Mesendoderm (in vitro differentiated cells): ENCODE data around the gene CASTOR2.
"Not testable (repeated sequence)": the region's sequence is repeated elsewhere in the genome, so short reads cannot be mapped to it uniquely, and the experiment has no call there.

Experiments
- DNase-seq: peaks from one replicate; pipeline ENCODE4 v3.0.0; 2013
- H2AK5ac ChIP-seq: 2 replicates; pipeline ENCODE4 v1.6.1; 2013; ENCODE audit warnings: low read length, inconsistent platforms
- H2BK120ac ChIP-seq: 2 replicates; pipeline ENCODE4 v1.6.1; 2013; ENCODE audit warnings: low read depth, mild to moderate bottlenecking, low read length, moderate library complexity, mixed read lengths
- H2BK15ac ChIP-seq: replicated peaks from 2 replicates; pipeline ENCODE4 v1.6.1; 2013; ENCODE audit warnings: low read depth, mild to moderate bottlenecking, moderate library complexity
- H2BK5ac ChIP-seq: 2 replicates; pipeline ENCODE4 v1.6.1; 2013; ENCODE audit warnings: low read length, inconsistent platforms
- H3K18ac ChIP-seq: 2 replicates; pipeline ENCODE4 v1.6.1; 2013; ENCODE audit warnings: mild to moderate bottlenecking, low read length, mixed read lengths
- H3K23ac ChIP-seq: one replicate; pipeline ENCODE4 v1.6.1; 2013; ENCODE audit warnings: low read length
- H3K27ac ChIP-seq: 2 replicates; pipeline ENCODE4 v1.5.1; 2013; ENCODE audit warnings: low read depth, mild to moderate bottlenecking, inconsistent platforms, low read length, moderate library complexity
- H3K27me3 ChIP-seq: 2 replicates; pipeline ENCODE4 v1.6.1; 2013; ENCODE audit warnings: low read length, control low read depth, mild to moderate bottlenecking, inconsistent platforms; ENCODE audit not compliant: insufficient read depth, poor library complexity
- H3K36me3 ChIP-seq: 2 replicates; pipeline ENCODE4 v1.6.1; 2013; ENCODE audit warnings: low read length, inconsistent platforms; ENCODE audit not compliant: control insufficient read depth, insufficient read depth
- H3K4ac ChIP-seq: one replicate; pipeline ENCODE4 v1.6.1; 2013; ENCODE audit warnings: low read depth, mild to moderate bottlenecking, low read length, moderate library complexity
- H3K4me1 ChIP-seq: 2 replicates; pipeline ENCODE4 v1.6.1; 2013; ENCODE audit warnings: low read depth, low read length, inconsistent platforms; ENCODE audit not compliant: control insufficient read depth
- H3K4me2 ChIP-seq: 2 replicates; pipeline ENCODE4 v1.6.1; 2013; ENCODE audit warnings: low read length
- H3K4me3 ChIP-seq: 2 replicates; pipeline ENCODE4 v1.5.1; 2013; ENCODE audit warnings: mild to moderate bottlenecking, low read length
- H3K56ac ChIP-seq: one replicate; pipeline ENCODE4 v1.6.1; 2013; ENCODE audit warnings: low read length
- H3K79me1 ChIP-seq: 2 replicates; pipeline ENCODE4 v1.6.1; 2013; ENCODE audit warnings: low read length, inconsistent platforms
- H3K79me2 ChIP-seq: 2 replicates; pipeline ENCODE4 v1.6.1; 2013; ENCODE audit warnings: mild to moderate bottlenecking, low read length; ENCODE audit not compliant: control insufficient read depth, insufficient read depth
- H3K9ac ChIP-seq: 2 replicates; pipeline ENCODE4 v1.6.1; 2013; ENCODE audit warnings: low read length, inconsistent platforms
- H4K5ac ChIP-seq: one replicate; pipeline ENCODE4 v1.6.1; 2013; ENCODE audit warnings: low read length
- H4K8ac ChIP-seq: one replicate; pipeline ENCODE4 v1.6.1; 2013; ENCODE audit warnings: low read depth, mild to moderate bottlenecking, control low read depth, low read length, moderate library complexity
- WGBS: extraction: QIAGEN DNeasy Blood & Tissue Kit; methylation state at CpG from one replicate; pipeline ENCODE4 v1.1.7; 2013; ENCODE audit warnings: low lambda C conversion rate, missing lambda C conversion rate; ENCODE audit not compliant: insufficient coverage; ENCODE audit errors: extremely low coverage; 5-methylcytosine and 5-hydroxymethylcytosine counted together

CASTOR2 gene

GRCh38 chr7:74997811-74998210, 33.3 kb downstream of the CASTOR2 start:
- not testable (repeated sequence) for H3K36me3 ChIP-seq, H3K23ac ChIP-seq
- WGBS = no CpG with 5 or more reads among the region's 8 CpGs

GRCh38 chr7:75001356-75001755, 36.9 kb downstream of the CASTOR2 start:
- not testable (repeated sequence) for H3K4me1 ChIP-seq, DNase-seq, H2AK5ac ChIP-seq, H2BK120ac ChIP-seq, H2BK15ac ChIP-seq, H2BK5ac ChIP-seq, H3K4ac ChIP-seq, H3K27me3 ChIP-seq, H3K23ac ChIP-seq, H3K27ac ChIP-seq, H3K36me3 ChIP-seq, H3K18ac ChIP-seq, H3K4me2 ChIP-seq, H4K5ac ChIP-seq, H3K56ac ChIP-seq, H3K79me1 ChIP-seq, H3K9ac ChIP-seq, H3K4me3 ChIP-seq, H4K8ac ChIP-seq
- WGBS = no CpG with 5 or more reads among the region's 8 CpGs
- H3K79me2 ChIP-seq = peaks cover 18% of the 10 kb centered on the region

More at GRCh38 chr7:74997811-74998210, 33.3 kb downstream of the CASTOR2 start:
- not testable (repeated sequence) for H3K4me2 ChIP-seq, H3K4ac ChIP-seq, H3K18ac ChIP-seq, H3K9ac ChIP-seq, H2BK15ac ChIP-seq, DNase-seq, H3K4me1 ChIP-seq, H2BK5ac ChIP-seq, H2BK120ac ChIP-seq, H3K56ac ChIP-seq, H4K5ac ChIP-seq, H3K4me3 ChIP-seq, H3K27me3 ChIP-seq, H2AK5ac ChIP-seq, H3K27ac ChIP-seq, H3K79me1 ChIP-seq, H4K8ac ChIP-seq
- peaks cover 16% of the 10 kb centered on the region for H3K79me2 ChIP-seq

- no peak overlapping the region for H4K5ac ChIP-seq
- no peak overlapping the region for H3K4me2 ChIP-seq
- no peak overlapping the region for H4K8ac ChIP-seq
- peaks cover 2% of the 10 kb centered on the region for H3K79me2 ChIP-seq
- no peak overlapping the region for H3K4me3 ChIP-seq
- no peak overlapping the region for H3K23ac ChIP-seq
- no CpG with 5 or more reads among the region's 2 CpGs for WGBS
- H2AK5ac ChIP-seq = no peak overlapping the region
- H3K4ac ChIP-seq = no peak overlapping the region
- H3K27me3 ChIP-seq = no peaks in the 10 kb centered on the region
- no peak overlapping the region for H2BK15ac ChIP-seq
- H3K36me3 ChIP-seq = no peaks in the 10 kb centered on the region
- H2BK5ac ChIP-seq = no peak overlapping the region
- H3K4me1 ChIP-seq = no peaks in the 10 kb centered on the region
- H3K79me1 ChIP-seq = peaks cover 6% of the 10 kb centered on the region
- no peak overlapping the region for H3K9ac ChIP-seq
- no peak for DNase-seq
- no peak overlapping the region for H3K27ac ChIP-seq
- no peak overlapping the region for H3K56ac ChIP-seq
- no peak overlapping the region for H2BK120ac ChIP-seq
- no peak overlapping the region for H3K18ac ChIP-seq
Measured at GRCh38 chr7:75010036-75010435, 45.5 kb downstream of the CASTOR2 start.

- no peak overlapping the region for H2BK15ac ChIP-seq
- H3K27me3 ChIP-seq = no peaks in the 10 kb centered on the region
- H3K79me2 ChIP-seq = no peaks in the 10 kb centered on the region
- no peak overlapping the region for H3K4me3 ChIP-seq
- no peak overlapping the region for H2AK5ac ChIP-seq
- H3K23ac ChIP-seq = no peak overlapping the region
- no peak overlapping the region for H3K4me2 ChIP-seq
- peaks cover 3% of the 10 kb centered on the region for H3K36me3 ChIP-seq
- H4K8ac ChIP-seq = no peak overlapping the region
- no peak overlapping the region for H2BK5ac ChIP-seq
- no peak overlapping the region for H3K4ac ChIP-seq
- H3K18ac ChIP-seq = no peak overlapping the region
- H3K9ac ChIP-seq = no peak overlapping the region
- no peak for DNase-seq
- no peak overlapping the region for H3K27ac ChIP-seq
- no CpG with 5 or more reads among the region's 18 CpGs for WGBS
- H3K79me1 ChIP-seq = no peaks in the 10 kb centered on the region
- H2BK120ac ChIP-seq = no peak overlapping the region
- no peak overlapping the region for H3K56ac ChIP-seq
- no peaks in the 10 kb centered on the region for H3K4me1 ChIP-seq
- H4K5ac ChIP-seq = no peak overlapping the region
Measured at GRCh38 chr7:75017832-75018231, 53.3 kb downstream of the CASTOR2 start.

GRCh38 chr7:75018570-75019364, 54.3 kb downstream of the CASTOR2 start:
- H3K36me3 ChIP-seq = peaks cover 3% of the 10 kb centered on the region
- H3K23ac ChIP-seq = no peak overlapping the region
- no peak for DNase-seq
- H2BK5ac ChIP-seq = no peak overlapping the region
- H4K5ac ChIP-seq = no peak overlapping the region
- no peaks in the 10 kb centered on the region for H3K4me1 ChIP-seq
- H3K79me1 ChIP-seq = no peaks in the 10 kb centered on the region
- no peak overlapping the region for H2BK15ac ChIP-seq
- no peak overlapping the region for H2AK5ac ChIP-seq
- no peak overlapping the region for H3K9ac ChIP-seq
- WGBS = no CpG with 5 or more reads among the region's 12 CpGs
- H3K79me2 ChIP-seq = no peaks in the 10 kb centered on the region
- H3K4ac ChIP-seq = no peak overlapping the region
- no peak overlapping the region for H4K8ac ChIP-seq
- no peak overlapping the region for H2BK120ac ChIP-seq
- no peak overlapping the region for H3K4me2 ChIP-seq
- no peak overlapping the region for H3K27ac ChIP-seq
- H3K27me3 ChIP-seq = no peaks in the 10 kb centered on the region
- H3K56ac ChIP-seq = no peak overlapping the region
- no peak overlapping the region for H3K4me3 ChIP-seq
- no peak overlapping the region for H3K18ac ChIP-seq

- Histone ChIP-seq H3K18ac (no peak overlapping the region), H2BK5ac (no peak overlapping the region), H2AK5ac (no peak overlapping the region), H3K4me2 (no peak overlapping the region), H3K27ac (no peak overlapping the region), H3K27me3 (no peaks in the 10 kb centered on the region), H3K4me1 (no peaks in the 10 kb centered on the region), H2BK120ac (no peak overlapping the region), H3K56ac (no peak overlapping the region), H4K8ac (no peak overlapping the region), H3K4me3 (no peak overlapping the region), H3K36me3 (peaks cover 5% of the 10 kb centered on the region), H3K79me2 (no peaks in the 10 kb centered on the region), H3K9ac (no peak overlapping the region), H2BK15ac (no peak overlapping the region), H3K79me1 (no peaks in the 10 kb centered on the region), H3K23ac (no peak overlapping the region), H4K5ac (no peak overlapping the region), H3K4ac (no peak overlapping the region)
- DNase-seq = no peak
- WGBS = no CpG with 5 or more reads among the region's 14 CpGs
Measured at GRCh38 chr7:75019800-75020199, 55.3 kb downstream of the CASTOR2 start.
